H1 (cell line): ENCODE measurements around the gene ACTA2. TPM values are rescaled to one million over a fixed set of nuclear protein-coding genes. Genes with fewer than 3 reads are reported as not detected.

ENCODE experiments used
- RNF2 ChIP-seq: fragments of 200-900, 300-1000 bp; sonication (generic); IDR thresholded peaks from 2 replicates; pipeline ENCODE4 v1.7.1; 2016; ENCODE audit warnings: borderline replicate concordance, low read depth, mild to moderate bottlenecking, antibody characterized with exemption, low read length; ENCODE audit not compliant: poor library complexity, severe bottlenecking; ENCODE audit errors: missing control alignments
- polyA plus RNA-seq, 7 experiments: library from polyadenylated mRNA; depleted of rRNA in 3 of 7; stranded (reverse) in 5 of 7; unstranded in 2 of 7; fragments of >200 nt in 5 of 7; fragments of 200-250 nt in 2 of 7; gene quantifications; 1 replicate in 5 of 7; 2 replicates in 1 of 7; 4 replicates in 1 of 7; pipeline versions ENCODE4 v1.2.1 to v1.2.3, GENCODE V29; 2011 to 2013; ENCODE audit warnings: missing spikeins in 2 of 7, mixed read lengths in 2 of 7
- total RNA-seq: library from RNA; stranded (reverse); fragmentation: NEBNext Ultra II Directional; extraction: Animal tissue kit (Norgen Biotek cat#: 25700); gene quantifications from 2 replicates; pipeline ENCODE4 v1.2.1, GENCODE V29; 2021

ACTA2 gene
- total and polyA plus RNA-seq, 2 of the 8 experiments (the other 6 are each of a cell fraction or from before 2014, with no cell fraction given), result 3.5 to 8.9 TPM

DNA sequence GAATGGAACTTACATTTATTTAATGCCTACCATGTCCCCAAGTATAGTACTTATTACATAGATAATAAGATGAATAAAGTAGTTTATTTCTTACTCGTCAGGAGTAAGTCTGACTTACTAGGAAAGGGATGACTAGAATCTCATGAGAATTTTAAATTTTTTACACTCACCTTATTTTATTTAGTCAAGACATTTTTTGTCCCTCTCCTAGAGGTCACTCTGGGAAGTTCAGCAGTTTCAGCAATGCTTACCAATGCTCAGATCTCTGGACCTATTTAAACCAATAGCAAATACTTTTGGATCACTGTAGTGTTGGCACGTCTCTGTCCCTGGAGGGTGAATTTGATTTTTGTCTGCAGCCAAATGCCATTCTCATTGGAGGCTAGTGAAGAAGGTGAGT, 10.7 kb upstream of the ACTA2 start (continued):
- no peak for TF ChIP-seq RNF2
